ENCODE data around the gene PTPN14.
"Not testable (repeated sequence)": the region's sequence is repeated elsewhere in the genome, so short reads cannot be mapped to it uniquely, and the experiment has no call there.

Gene PTPN14

DNA sequence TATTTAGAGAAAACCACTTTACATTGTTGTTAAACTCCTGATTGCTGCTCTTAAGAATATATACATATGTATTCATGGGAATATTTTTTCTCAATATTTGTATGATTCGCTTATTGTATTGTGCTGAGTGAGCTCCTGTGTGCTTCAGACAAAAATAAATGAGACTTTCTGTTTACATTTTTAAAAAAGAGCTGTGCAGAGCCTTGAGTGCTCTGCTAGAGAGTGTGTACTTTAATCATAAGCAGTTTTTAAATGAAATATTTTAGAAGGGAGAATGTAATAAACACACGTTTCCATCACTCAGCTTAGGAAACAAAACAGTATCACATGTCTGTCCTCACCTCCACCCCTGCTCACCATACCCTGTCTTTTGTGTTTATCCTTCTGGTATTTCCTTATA is 9.7 kb downstream of the PTPN14 start:
- DNase-seq (ENCODE audit: low spot score), result no peak

DNA sequence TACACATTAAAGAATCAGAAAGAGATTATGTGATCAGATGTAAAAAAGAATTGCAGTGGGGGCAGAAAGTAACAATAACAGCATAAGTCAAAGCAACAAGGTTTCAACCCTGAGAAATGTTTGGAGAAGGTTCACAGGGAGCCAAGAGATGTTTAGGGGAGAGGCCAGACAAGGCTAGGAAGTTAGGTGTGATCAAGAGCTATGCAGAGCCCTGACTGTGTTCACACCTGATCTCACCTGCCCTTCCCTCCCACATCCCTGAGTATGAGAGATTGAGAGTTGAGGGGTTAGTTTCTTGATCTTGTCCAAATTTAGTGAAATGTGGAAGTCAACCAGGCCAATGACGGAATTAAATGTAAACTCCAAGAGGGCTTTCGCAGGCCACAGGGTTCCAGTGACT is 10.2 kb downstream of the PTPN14 start:
- DNase-seq (ENCODE audit: low spot score), result no peak

DNA sequence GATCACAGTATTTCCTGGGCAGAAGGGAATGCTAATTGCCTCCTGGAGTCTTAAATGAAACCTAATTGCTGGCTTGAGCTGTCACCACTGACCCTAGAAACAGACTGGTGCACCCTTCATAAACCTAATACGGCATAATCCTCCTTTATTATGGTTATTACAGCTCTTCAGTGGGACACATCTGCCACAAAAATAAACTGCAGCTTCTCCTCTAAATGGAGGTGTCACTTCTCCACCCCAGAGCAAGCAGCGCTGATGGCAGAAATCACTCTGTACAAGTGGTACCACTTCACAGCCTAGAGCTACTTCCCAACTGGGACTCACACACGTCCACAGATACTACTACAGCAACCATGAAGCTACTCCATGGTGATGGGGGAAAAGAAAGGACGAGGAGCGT is 11.1 kb downstream of the PTPN14 start:
- DNase-seq (ENCODE audit: low spot score), result no peak

DNA sequence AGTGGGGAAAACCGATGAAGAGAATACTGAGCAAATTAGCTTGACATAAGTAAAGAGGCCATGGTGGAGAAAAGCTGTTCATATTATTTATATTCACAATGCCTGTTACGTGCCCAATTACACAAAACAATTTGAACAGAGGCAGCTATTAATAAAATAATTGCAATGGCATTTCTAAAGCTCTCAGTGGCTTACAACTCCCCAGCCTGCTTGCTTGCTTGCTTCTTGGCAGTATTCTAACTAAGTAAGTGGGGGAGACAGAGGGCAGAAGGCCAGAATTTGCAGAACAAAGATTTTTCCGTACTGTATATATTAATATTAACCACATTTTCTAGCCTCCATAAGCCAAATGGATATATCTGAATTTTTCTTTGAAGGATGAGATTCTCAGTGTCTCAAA is 12.9 kb downstream of the PTPN14 start:
- DNase-seq (ENCODE audit: low spot score), result no peak

DNA sequence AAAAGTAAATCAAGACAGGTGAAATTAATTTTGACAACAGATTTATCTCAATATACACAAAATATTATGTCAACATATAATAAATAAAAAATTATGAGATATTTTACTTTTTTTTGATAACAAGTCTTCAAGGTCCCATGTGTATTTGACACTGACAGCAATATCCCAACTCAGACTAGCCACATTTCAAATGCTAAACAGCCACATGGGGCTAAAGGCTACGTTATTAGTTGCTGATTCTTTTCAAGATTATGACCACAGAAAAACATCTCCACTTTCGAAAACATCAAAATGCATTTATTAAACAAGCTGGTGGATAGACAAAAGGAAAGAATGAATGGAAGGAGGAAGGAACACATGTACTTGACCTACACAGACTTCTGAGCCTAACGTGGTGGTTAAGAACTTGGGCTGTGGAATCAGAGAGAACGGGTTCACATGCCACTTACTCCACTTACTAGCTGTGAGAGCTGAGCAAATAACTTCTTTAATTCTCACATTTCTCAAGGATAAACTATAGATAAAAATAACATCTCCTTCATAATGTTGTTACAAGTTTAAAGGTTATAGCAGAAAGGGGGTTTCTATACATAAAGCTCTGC is 13.4 kb downstream of the PTPN14 start:
- no peak for DNase-seq (ENCODE audit: low spot score)

DNA sequence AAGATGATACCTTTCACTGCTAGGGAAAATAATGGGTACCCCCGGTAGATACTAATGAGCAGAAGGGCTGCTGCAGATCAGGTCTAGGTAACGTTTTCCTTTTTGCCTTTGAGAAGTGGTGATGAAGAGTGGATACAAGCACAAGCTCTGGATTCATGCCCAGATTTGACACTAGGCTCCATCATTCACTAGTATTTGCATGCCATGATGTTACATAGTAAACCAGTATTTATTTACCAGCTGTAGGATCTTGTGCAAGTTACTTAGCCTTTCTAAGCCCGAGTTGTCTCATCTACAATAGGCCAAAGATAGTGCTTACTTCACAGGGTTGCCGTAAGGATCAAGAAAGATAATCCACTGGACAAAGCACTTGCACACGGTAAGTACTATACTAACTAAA is 14.2 kb downstream of the PTPN14 start:
- no peak for DNase-seq (ENCODE audit: low spot score)

DNA sequence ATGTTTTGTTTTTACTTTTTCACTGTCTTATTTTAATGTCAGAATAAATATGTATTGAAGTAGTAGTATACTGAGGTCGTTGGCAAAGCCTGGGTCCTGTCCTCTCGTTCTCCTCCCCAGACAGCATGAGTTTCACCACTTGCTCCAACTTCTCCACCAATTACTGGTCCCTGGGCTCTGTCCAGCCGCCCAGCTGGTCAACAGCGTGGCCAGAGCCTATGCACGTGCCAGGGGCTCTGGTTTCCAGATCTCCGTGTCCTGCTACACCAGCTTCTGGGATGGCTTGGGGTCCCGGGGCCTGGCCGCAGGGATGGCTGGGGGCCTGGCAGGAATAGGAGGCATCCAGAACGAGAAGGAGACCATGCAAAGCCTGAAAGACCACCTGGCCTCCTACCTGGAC is 19.3 kb downstream of the PTPN14 start:
- DNase-seq (ENCODE audit: low spot score), result no peak

DNA sequence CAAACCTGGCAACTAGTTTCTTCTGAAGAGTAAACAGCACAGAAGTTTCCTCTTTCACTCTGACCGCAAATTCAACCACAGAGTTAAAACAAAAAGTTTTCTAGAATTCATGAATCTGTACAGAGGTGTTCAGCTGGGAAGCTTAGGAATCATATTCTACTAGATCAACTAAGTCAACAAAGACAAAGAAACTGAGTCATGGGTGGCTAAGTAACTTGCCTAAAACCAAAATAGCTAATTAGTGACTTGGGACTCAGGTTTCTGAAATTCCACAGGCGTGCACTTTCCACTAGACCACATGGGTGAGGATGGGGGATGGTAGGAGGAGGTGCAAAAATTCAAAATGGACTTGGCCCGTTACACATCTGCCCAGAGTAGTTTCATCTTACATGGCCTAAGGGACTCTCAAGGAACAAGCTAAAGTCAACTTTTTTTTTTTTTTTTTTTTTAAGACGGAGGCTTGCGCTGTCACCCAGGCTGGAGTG is 25.8 kb downstream of the PTPN14 start:
- no peak for DNase-seq (ENCODE audit: low spot score)

DNA sequence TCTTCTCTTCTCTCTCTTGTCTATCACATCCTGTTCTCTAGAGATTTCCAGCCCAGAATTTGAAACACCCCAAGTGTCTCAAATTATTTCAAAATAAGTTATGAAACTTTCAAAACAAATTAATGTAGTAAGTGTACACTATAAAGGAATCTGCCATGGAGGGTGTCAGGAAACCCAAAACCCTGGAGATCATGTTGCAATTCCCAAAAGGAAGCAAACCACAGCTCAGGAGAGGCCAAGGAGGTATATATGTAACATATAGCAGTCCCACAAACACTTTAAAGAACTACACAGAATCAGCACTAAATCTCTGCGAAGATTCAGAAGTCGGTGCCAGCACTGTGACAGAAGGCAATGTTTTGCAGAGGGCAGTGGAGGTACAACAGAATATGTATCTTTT is 26.6 kb downstream of the PTPN14 start:
- DNase-seq (ENCODE audit: low spot score), result no peak

DNA sequence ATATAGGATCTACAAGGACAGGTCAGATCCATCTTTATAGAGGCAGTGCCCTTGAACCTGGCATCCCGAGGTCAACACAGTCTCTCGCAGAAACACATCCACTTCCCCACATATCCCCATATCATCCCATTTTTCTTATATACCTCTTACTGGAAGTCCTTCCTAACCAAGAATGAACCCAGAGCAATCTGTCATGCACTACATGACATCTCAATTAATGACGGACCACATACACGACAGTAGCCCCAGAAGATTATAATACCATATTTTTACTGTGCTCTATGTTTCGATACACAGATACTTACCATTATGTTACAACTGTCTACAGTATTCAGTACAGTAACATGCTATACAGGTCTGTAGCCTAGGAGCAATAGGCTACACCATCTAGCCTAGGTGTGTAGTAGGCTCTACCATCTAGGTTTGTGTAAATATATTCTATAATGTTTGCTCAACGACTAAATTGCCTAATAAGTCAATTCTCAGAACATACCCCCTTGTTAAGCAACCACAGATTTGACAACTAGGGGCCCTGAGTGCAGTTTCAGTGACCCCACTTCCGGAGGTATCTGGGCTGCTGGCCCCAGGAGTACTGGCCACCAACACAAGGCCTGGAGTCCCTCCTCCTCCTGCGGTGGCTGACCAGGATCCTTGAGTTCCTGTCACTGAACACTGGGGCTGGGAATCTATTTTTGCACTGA is 28.1 kb downstream of the PTPN14 start:
- DNase-seq (ENCODE audit: low spot score), result no peak

DNA sequence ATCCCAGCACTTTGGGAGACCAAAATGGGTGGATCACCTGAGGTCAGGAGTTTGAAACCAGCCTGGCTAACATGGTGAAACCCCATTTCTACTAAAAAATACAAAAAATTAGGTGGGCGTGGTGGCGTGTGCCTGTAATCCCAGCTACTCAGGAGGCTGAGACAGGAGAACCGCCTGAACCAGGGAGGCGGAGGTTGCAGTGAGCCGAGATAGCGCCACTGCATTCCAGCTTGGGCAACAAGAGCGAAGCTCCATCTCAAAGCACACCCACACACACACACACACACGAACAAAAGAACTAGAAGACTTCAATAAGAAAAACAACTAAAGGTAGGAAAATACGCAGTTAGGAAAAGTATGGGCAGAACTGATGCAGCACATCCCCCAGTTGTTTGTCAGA is 29.9 kb downstream of the PTPN14 start:
- DNase-seq (ENCODE audit: low spot score), result not testable (repeated sequence)

DNA sequence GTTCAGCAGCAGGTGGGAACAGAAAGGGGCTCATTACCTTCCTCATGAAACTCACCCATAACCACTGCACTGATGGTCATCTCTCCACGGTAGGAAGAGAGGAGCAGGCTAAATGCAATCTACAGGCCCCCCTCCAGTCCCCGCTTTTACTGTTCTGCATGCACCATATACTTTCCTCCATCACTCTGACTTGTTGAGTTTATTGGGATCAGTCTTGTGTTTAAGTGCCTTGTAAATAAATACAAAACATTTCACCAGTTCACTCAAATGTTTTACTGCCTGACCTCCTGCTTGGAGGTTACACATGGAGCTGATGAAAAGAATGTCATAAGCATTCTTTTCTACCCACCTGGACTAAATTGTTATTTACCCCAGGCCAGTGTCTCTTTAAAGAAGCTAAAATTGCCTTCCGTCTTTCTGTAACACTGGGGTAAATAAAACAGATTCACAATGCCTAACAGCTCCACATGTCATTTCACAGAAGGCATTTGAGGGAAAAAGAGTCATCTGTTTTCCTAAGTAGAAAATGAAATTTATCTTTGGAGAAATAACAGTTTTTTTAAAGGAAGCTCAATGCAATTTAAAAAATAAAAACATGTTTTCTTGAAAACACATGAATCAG is 30.7 kb downstream of the PTPN14 start:
- DNase-seq (ENCODE audit: low spot score), result no peak

DNA sequence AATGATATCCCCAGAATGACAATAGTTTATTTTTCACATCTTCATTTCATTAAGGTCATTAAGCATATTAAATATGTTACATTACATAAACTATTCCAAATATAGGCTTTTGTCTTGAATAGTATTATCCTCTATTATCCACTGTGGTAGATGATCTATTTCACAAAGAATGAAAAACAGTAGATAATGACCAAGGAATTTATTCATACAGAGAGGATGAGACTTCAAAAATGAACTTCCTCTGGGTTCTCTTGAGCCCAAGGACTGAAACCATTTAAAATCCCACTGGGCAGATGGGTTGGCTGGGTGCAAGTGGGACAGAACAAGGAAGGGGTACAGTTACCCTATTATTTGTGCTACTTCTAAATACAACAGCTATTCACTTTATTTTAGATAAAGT is 33.0 kb downstream of the PTPN14 start:
- DNase-seq (ENCODE audit: low spot score), result no peak

DNA sequence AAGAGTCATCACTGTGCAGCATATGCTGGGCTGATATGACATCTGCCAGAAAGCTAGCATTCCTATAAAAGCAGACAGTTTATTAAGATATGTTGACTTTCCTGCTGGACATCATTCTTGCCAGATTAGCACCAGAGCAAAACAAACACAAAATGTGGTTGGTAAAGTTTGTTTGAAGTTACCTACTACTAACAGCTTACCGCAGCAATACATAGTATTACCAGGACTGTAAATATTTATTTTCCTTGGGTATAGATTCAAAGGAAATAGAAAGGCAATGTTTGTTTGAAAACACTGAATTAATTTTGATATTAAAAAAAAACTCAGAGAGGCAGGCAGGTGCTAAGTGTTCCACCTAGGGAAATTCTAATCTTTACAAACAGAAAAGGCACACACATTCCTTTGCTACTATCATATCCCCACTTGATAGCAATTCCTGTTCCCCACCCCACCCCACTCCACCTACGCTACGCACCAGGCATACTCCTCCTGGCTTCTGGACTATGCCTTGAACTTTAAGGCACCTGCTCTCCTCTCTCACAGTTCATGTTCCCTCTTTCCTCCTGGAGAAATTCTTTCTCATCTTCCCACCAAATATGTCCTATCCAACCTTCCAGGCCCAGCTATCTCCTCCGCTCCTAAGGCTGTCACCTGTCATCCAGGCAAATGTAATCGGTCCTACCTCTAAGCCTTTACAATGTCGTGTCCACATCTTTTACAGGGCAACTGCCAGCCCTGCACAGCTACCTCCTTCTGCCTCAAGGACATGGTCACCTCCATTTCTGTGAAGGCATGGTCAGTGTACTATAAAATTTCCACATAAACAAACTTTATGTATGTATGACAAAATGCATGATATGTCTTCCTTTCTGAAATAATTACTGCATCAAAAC is 34.7 kb downstream of the PTPN14 start:
- no peak for DNase-seq (ENCODE audit: low spot score)

DNA sequence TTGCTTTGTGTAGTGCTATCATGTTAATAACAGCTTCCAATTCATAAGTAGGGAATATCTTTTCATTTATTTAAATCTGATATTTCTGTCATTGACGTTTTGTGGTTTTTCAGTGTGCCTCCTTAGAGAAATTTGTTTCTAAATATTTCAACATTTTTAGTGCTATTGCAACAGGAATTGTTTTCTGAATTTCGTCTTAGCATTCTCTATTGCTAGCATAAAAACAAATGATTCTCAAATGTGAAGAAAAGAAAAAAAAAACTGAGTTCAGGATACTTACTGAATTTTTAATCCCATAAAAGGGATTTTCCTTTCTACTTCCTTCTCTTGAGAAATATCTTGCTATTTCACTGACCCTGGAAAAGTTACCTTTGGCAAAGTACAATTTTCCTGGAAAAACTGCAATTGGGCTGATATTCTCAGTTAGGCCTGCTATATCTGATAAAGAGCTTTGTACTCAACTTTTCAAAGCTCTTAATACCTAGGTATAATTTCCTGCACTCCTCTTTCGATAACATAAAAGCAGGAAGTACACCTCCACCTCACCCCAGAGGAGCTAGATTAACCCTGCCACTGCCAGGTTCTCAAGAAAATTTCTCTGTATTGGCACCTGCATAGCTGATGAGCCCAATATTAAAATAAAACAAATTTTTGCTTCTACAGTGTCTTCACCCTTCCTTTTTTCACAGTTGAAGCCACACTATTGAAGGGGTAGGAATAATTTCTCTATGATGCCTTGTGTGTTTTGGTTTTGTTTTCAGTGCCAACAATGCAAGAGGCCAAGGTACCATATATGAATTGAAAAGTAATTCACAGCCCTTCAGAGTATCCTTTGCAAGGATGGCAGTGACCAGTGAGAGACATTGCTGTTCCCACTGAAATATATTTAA is 35.6 kb downstream of the PTPN14 start:
- no peak for DNase-seq (ENCODE audit: low spot score)

DNA sequence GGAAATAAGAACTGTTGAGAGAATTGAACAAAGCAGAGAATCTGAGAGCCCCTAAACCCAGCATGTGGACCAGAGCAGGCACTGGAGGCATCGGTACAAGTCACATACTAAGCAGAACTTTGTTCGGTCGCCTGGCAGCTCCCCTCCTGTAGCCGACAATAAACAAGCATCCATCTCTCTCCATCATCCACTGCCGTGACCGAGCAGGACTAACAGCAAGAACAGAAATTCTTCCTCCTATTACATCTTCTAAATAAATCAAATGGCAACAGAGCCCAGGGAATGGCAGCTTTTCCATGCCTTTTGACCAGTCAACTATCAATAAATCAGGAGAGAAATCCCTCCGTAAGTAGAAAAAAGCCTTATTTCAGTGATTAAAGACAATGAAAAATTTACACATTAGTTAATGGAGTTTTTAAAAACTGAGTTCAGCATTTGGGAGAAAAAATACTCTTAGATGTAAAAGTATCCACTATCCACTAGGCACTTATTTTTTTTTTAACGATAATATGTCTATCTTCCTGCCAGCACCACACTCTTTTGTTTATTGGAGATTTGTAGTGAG is 36.5 kb downstream of the PTPN14 start:
- no peak for DNase-seq (ENCODE audit: low spot score)

DNA sequence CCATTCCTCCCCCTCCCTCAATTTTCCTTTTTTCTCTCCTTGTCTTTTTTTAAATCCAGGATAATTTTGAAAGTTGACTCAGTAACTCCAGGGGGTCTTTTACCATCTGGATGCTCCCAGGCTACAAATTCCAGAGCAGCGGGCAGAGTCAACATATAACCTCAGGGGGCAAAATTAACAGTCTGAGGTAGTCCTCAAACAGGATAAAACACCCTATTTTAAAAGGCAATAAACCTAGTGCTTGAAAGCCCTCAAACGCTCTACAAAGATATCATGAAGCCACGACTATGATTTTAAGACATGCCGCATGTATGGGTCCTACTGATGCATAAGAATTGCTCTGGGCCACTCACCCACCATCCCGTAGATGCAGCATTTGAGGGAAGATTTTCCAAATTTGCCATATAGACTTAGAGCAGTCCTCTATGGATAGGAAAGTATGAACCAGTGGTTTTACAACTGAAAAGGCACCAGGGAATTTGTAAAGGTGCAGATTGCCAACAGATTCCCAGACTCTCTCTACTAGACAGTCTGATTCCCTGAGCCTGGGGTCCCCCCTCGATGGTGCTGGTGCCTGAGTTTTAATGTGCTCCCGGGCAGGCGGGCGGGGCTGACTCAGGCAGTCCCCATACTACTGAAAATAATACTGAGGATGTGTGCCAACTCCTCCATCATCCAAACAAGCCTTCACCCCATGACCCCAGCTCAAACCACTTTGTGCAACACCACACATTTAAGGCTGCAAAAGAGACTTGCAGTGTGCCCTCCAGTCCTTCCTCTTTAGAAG is 37.2 kb downstream of the PTPN14 start:
- no peak for DNase-seq (ENCODE audit: low spot score)

DNA sequence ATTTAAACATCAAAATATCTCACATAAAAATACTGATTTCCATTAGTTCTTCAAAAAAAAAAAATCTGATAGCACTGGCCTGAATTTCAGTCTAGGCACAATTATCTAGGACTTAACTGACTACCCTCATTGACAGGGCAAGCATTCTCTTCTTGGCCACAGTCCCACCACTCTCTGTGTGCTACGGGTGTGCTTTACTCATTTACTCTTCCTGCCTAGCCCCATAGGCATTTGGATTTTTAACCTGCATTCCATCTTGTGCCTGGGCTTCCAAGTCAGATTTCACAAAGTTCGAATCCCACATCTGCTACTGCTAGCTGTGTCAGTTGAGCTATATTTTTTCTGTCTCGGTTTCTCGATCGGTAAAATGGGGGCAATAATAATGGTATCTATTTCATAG is 38.0 kb downstream of the PTPN14 start:
- DNase-seq (ENCODE audit: low spot score), result no peak

DNA sequence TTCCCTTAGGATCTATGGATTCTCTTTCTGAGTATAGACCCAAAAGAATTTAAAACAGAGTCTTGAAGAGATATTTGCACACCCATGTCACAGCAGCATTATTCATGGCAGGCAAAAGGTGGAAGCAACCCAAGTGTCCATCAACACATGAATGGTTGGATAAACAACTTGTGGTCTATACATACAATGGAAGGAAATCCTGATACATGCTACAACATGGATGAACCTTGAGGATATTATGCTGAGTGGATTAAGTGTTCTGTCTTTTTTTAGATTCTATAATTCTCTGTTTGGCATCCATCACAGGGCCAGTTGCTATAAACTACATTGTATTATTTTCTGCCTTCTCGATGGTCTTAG is 39.8 kb downstream of the PTPN14 start:
- no peak for DNase-seq (ENCODE audit: low spot score)

DNA sequence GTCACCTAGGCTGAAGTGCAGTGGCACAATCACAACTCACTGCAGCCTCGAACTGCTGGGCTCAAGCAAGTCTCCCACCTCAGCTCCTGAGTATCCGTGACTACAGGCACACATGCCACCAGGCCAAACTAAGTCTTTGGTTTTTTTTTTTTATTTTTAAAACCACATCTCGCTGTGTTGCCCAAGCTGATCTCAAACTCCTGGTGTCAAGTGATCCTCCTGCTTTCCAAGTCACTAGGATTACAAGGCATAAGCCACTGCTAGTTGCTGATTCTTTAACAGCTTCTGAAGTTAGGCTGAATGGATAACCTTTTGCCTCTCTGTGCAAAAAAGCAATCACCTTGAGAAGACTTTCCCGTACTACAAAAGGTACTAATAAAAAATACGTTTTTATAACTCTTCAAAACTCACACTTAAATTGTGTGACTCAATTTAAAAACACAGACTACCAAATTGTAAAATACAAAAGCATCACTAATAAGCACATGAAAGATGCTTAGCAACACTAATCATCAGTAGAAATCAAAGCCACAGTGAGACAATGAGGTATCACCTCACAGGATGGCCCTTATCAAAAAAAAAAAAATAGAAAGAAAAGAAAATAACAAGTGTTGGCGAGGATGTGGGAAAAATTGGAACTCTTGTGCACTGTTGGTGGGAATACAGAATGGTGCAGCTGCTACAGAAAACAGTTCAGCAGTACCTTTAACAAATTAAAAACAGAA is 40.3 kb downstream of the PTPN14 start:
- no peak for DNase-seq (ENCODE audit: low spot score)

Data from germinal center (tissue), 1 donor.